Activated CD8-positive, alpha-beta memory T cell treated with anti-CD3 and anti-CD28 coated beads for 4 hours (primary cell): ENCODE measurements around the gene SDK1.
"Not testable (repeated sequence)": the region's sequence is repeated elsewhere in the genome, so short reads cannot be mapped to it uniquely, and the experiment has no call there.

Experiments used
- DNase-seq, 2 donors: peaks; one replicate each; pipeline ENCODE4 v3.0.0-alpha.2; 2020; ENCODE audit warnings: low read depth in 2 of 2

Gene SDK1

GRCh38 chr7:3655635-3656034, 354.6 kb downstream of the SDK1 start:
- no peak for DNase-seq

- no peak for DNase-seq
Observed at GRCh38 chr7:3657206-3657605, 356.2 kb downstream of the SDK1 start.

- DNase-seq = no peak
Observed at GRCh38 chr7:3668743-3669142, 367.7 kb downstream of the SDK1 start.

GRCh38 chr7:3670898-3671297, 369.8 kb downstream of the SDK1 start:
- no peak for DNase-seq

- peak in 1 of 2 donors; percentile 8 for DNase-seq
Observed at GRCh38 chr7:3673524-3673923, 372.5 kb downstream of the SDK1 start.

GRCh38 chr7:3678314-3678810, 377.3 kb downstream of the SDK1 start:
- DNase-seq = no peak

GRCh38 chr7:3682028-3682710, 381.1 kb downstream of the SDK1 start:
- no peak for DNase-seq

- DNase-seq = no peak
Observed at GRCh38 chr7:3683546-3684539, 382.8 kb downstream of the SDK1 start.

- DNase-seq = no peak
Observed at GRCh38 chr7:3688071-3688470, 387.0 kb downstream of the SDK1 start.

- no peak for DNase-seq
Observed at GRCh38 chr7:3688842-3689241, 387.8 kb downstream of the SDK1 start.

- no peak for DNase-seq
Observed at GRCh38 chr7:3691478-3692158, 390.6 kb downstream of the SDK1 start.

- no peak for DNase-seq
Observed at GRCh38 chr7:3695602-3696001, 394.6 kb downstream of the SDK1 start.

GRCh38 chr7:3696113-3696512, 395.1 kb downstream of the SDK1 start:
- no peak for DNase-seq

GRCh38 chr7:3697472-3697871, 396.4 kb downstream of the SDK1 start:
- no peak for DNase-seq

GRCh38 chr7:3705258-3705657, 404.2 kb downstream of the SDK1 start:
- DNase-seq = no peak

- not testable (repeated sequence) for DNase-seq
Observed at GRCh38 chr7:3706091-3706490, 405.0 kb downstream of the SDK1 start.

GRCh38 chr7:3710122-3710521, 409.1 kb downstream of the SDK1 start:
- DNase-seq = no peak

GRCh38 chr7:3710531-3710930, 409.5 kb downstream of the SDK1 start:
- DNase-seq = no peak

- DNase-seq = no peak
Observed at GRCh38 chr7:3712841-3713240, 411.8 kb downstream of the SDK1 start.

GRCh38 chr7:3721422-3721821, 420.4 kb downstream of the SDK1 start:
- DNase-seq = no peak

GRCh38 chr7:3722396-3722922, 421.4 kb downstream of the SDK1 start:
- no peak for DNase-seq
